Activated CD8-positive, alpha-beta memory T cell treated with anti-CD3 and anti-CD28 coated beads, Interleukin-2, amount 50 U/mL, for 24 hours (primary cell): ENCODE measurements around the gene RSRC1.
"Not testable (repeated sequence)": the region's sequence is repeated elsewhere in the genome, so short reads cannot be mapped to it uniquely, and the experiment has no call there.

ENCODE experiments used
- DNase-seq: peaks from one replicate; pipeline ENCODE4 v3.0.0-alpha.2; 2020; ENCODE audit errors: extremely low read depth

Gene RSRC1

DNA sequence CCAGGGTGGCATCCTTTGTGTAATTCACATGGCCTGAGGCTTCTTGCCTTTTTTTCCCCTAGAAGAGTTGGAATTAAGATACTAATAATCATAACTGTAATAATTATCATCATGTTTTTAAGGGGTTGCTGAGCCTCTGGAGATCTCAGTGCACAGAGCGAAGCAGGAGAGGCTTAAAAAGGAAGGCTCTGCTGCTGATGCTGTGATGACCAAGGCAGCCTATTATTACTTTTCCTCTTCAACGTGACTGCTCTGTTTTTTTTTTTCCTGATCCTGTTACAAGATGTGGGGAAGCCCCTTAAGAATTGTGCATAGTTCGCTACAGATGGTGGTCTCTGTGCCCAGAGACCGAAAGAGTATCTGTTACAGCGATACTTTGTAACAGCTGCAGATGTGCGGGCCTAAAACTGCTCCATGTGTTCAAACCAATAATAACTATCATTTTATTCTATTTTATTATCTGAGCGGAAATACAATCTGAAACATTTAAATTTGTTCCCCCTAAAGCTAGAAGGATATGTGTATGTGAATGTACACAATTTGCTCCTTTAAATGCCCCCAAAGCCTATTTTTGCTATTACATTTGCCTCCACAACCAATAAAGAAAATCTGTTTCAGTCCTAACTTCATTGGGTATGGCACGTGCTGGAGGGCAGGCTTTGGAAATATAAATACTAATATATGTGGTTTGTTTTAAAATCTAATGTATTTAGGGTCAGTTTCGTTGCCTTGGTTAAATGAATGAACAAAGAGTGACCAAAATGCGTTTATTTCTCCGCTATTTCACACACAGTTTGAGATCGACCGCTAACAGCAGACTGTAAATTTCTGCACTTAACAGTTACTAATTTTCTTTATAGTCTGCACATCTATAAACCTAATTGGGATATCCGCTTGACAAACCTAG is 8.3 kb upstream of the RSRC1 start:
- no peak for DNase-seq

DNA sequence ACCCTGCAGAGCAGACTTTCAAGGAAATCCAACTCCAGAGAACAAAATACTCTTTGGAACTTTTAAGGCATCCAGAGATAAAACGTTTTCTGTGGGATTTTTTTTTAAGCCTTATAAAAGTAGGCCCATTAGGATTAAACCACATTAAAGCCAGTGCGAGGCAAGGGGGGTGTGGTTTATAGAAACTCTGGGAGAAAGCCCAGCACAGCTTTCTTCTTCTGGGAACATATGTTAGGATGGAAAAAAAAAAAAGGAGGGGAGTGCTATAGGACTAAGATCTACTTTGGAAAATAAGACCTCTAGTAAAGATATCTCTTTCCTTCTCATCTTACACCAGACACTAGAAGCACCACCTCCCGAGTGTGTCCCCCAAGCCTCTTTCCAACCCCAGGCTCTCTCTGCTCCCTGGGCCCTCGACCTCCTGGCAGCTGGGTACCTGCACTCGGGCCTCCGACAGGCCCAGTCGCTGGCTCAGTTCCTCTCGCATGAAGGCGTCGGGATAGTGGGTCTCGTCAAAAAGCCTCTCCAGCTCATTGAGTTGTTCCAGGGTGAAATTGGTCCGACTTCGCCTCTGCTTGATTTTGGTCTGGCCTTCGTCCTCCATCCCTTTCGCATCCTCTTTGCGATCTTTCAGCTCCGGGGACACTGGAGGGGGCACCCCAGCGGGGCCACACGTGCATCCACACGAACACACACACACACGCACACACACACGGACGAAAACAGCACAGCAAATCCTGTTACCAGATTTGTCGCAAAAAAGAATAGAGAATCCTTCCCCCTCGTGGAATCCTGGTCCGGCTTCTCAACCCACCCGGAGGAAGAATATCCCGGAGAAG is 7.4 kb upstream of the RSRC1 start:
- DNase-seq = no peak

DNA sequence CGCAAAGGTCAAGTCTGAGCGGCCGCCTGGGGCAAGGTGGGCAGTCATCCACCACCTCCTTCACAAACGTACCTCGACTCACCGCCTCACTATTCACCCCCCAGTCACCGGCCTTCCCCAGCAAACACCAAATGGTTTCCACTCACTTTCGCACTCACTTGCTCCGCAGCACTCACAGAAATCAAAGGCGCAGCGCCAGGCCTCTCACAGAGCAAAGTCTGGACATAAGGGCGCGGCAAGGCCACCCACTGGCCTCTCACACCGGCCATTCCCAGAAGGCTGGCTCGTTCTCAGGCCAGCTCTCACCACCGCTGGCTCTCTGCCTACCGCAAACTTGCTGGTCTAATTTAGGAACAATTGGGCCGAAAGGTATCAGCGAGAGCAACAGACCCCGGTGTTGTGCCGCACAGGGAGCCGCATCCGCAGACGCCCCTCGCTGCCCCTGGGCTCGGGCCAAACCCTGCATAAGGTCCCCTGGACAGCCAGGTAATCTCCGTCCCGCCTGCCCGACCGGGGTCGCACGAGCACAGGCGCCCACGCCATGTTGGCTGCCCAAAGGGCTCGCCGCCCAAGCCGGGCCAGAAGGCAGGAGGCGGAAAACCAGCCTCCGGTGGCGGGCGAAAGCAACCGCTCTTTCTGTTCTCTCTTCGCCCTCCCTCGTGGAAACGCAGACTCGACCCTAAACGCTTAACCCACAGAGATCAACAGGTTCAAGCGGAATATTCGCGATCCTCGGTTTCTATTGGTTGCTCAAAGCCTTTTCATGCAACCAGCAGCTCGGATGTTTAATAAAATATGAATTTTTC is 6.6 kb upstream of the RSRC1 start:
- DNase-seq = no peak

DNA sequence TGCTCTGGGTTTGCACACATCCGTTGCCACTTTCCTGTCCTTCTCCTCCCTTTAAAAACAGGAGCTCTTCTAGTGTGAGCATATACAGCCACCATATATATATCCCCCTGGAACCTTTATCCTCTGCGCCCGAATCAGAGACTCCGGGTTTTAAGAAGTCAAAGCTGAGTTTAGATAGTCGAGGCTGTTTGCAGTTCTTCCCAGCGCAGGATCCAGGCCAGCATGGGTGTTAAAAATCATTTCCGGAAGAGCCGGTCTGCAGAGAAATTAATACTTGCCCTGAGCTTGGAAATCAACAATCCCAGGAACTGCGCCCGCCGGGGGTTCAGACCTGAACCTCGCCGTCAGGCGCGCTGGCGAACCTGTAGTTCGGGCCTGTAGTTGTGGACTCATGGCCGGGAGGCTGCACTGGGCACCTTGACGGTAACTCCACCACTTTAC is 6.0 kb upstream of the RSRC1 start:
- DNase-seq = no peak

- no peak for DNase-seq
These were observed 5.4 kb upstream of the RSRC1 start for GRCh38 chr3:158104431-158104921.

GRCh38 chr3:158105119-158105709 is 4.7 kb upstream of the RSRC1 start:
- no peak for DNase-seq

DNA sequence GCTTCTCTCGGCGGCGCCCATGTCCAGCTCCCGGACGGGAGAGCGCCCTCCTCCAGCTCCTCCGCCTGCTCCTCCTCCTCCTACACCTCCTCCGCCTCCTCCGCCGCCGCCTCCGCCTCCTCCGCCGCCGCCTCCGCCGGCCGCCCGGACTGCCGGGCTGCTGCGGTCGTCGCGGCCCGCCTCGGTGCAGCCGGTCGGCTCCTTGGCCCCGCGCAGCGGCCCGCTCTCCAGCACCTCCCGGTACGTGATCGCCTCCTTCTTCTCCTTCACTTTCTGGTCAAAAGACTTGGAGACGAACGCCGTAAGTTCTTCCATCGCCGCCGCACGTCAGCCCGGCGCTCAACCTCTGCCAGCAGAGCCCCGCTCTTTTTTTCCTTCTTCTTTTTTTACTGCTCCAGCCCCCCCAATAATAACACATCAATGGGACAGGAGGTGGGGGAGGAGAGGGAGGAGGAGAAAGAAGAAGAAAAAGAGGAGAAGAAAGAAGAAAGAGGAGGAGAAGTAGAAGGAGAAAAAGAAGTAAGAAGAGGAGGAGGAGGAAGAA is 4.1 kb upstream of the RSRC1 start:
- DNase-seq = no peak

DNA sequence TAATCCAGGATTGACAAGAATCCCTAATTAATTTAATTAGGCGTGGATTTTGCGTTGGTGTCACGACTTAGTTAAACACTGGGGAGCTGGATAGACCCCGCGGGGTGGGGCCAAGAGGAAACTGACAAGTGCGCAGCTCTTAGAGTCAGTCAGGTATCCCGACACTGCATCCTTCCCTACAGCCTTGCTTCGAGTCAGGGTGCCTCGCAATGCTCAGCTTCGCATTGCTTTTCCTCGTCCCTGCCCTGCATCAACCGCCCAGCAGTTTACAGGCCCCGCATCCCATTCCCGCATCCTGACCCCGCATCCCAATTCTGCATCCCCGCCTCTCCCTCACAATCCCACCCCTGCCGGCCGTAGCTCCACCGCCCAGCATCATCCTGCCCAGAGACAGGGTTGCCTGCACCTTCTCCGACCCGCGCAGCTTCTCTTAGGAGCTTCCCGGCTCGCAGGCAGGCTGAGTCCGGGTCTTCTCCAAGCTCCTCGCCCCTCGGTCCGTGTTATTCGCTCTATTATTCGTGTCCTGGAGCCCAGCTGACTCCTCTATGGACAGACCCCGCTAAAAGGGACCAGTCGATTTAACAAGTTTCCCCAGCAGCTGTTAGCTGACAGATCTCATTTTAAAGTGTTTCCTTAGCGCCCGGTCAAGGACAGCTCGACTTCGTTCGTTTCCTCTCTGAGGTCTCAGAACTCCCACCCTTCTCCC is 3.0 kb upstream of the RSRC1 start:
- DNase-seq = no peak

GRCh38 chr3:158107605-158108444 is 2.1 kb upstream of the RSRC1 start:
- DNase-seq = no peak

- DNase-seq = no peak
These were observed 1.4 kb upstream of the RSRC1 start for GRCh38 chr3:158108445-158108985.

DNA sequence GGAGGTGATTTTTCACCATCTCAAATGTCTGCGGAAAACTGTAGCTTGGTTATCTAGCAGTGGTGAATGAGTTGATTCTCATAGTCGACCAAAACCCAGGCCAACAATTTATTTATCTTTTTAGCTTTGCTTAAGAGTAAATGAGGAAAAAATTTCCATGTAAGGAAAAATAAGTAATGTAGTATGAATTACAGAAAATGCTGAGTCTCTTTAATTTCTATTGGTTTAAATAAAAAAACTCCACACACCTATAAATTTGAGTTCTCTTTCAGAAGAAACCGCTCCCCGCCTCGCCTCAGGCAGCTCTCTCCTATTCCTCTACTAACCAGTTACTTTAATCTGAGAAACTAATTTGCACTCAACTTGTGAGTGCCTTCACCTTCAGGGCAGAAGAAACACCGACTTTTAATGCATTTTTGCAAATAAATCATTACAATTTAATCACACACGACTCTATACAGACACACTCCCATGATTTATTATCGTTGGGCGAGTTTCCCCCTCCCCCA is 540 bp upstream of the RSRC1 start:
- no peak for DNase-seq

GRCh38 chr3:158110658-158111018 is 749 bp downstream of the RSRC1 start:
- no peak for DNase-seq

GRCh38 chr3:158111861-158112260 is 2.0 kb downstream of the RSRC1 start:
- no peak for DNase-seq

DNA sequence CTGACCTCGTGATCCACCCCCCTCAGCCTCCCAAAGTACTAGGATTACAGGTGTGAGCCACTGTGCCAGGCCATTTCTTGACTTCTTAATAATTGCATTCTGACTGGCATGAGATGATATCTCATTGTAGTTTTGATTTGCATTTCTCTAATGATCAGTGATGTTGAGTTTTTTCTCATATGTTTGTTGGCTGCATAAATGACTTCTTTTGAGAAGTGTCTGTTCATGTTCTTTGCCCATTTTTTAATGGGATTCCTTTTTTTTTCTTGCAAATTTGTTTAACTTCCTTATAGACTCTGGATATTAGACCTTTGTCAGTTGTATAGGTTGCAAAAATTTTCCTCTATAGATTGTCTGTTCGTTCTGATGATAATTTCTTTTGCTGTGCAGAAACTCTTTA is 3.7 kb downstream of the RSRC1 start:
- DNase-seq = not testable (repeated sequence)

GRCh38 chr3:158120330-158120729 is 10.4 kb downstream of the RSRC1 start:
- no peak for DNase-seq

DNA sequence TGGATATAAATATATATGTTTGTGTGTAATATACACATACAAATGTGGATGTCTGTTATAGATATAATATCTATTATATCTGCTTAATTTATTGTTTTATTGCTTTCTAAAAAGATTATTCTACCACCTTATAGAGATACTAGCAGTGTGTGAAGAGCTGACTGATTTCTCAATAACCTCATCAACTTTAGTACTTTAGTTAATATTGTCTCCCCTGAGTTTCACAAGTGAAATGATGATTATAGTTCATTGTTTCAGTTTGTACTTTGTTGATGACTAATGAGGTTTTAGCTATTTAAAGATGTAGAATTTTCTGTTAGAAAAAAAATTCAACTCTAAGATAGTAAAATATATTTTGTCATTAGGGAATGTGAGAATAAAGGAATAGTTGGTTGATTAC is 11.4 kb downstream of the RSRC1 start:
- DNase-seq = no peak

- DNase-seq = not testable (repeated sequence)
These were observed 12.8 kb downstream of the RSRC1 start for GRCh38 chr3:158122721-158123120.

- DNase-seq = no peak
These were observed 17.6 kb downstream of the RSRC1 start for GRCh38 chr3:158127250-158128219.
